Activated T-helper 2 cell treated with anti-CD3 and anti-CD28 coated beads, Interferon-gamma antibody, Interleukin-2, Interleukin-4, amounts not matched to agents 10 μg/mL and 5 μg/mL and 100 μg/mL, durations not matched to agents 14 hours and 24 hours and 36 hours (primary cell): Measurements from ENCODE around the gene METTL1. TPM values are rescaled to one million over a fixed set of nuclear protein-coding genes. Genes with fewer than 3 reads are reported as not detected.
"Not testable (repeated sequence)": the region's sequence is repeated elsewhere in the genome, so short reads cannot be mapped to it uniquely, and the experiment has no call there.

Source experiments
- DNase-seq: peaks from one replicate; pipeline ENCODE4 v3.0.0; 2021; ENCODE audit warnings: low spot score
- H3K27ac Mint-ChIP-seq: one replicate; pipeline ENCODE4 v1.8.0; 2021; ENCODE audit warnings: mixed read lengths
- H3K27me3 Mint-ChIP-seq: one replicate; pipeline ENCODE4 v1.8.0; 2021; ENCODE audit warnings: low read depth, mixed read lengths
- H3K36me3 Mint-ChIP-seq: one replicate; pipeline ENCODE4 v1.8.0; 2021; ENCODE audit warnings: low read depth, mixed read lengths
- H3K4me1 Mint-ChIP-seq: one replicate; pipeline ENCODE4 v1.8.0; 2021; ENCODE audit warnings: low read depth, mixed read lengths
- H3K4me3 Mint-ChIP-seq: one replicate; pipeline ENCODE4 v1.8.0; 2021; ENCODE audit warnings: low read depth, mild to moderate bottlenecking, moderate library complexity, mixed read lengths
- H3K9me3 Mint-ChIP-seq: one replicate; pipeline ENCODE4 v1.8.0; 2021; ENCODE audit warnings: mixed read lengths
- intact Hi-C: fragments of 100-400 bp; cut with micrococcal nuclease; formaldehyde crosslinking; loops from one replicate; pipeline ENCODE4 v1.15.1; 2023
- total RNA-seq: library from RNA; stranded (reverse); gene quantifications from 2 replicates; pipeline ENCODE4 v1.2.3, GENCODE V29; 2022

METTL1 gene
- total RNA-seq, 1 donor from 2014 or later: 61.2 TPM

DNA sequence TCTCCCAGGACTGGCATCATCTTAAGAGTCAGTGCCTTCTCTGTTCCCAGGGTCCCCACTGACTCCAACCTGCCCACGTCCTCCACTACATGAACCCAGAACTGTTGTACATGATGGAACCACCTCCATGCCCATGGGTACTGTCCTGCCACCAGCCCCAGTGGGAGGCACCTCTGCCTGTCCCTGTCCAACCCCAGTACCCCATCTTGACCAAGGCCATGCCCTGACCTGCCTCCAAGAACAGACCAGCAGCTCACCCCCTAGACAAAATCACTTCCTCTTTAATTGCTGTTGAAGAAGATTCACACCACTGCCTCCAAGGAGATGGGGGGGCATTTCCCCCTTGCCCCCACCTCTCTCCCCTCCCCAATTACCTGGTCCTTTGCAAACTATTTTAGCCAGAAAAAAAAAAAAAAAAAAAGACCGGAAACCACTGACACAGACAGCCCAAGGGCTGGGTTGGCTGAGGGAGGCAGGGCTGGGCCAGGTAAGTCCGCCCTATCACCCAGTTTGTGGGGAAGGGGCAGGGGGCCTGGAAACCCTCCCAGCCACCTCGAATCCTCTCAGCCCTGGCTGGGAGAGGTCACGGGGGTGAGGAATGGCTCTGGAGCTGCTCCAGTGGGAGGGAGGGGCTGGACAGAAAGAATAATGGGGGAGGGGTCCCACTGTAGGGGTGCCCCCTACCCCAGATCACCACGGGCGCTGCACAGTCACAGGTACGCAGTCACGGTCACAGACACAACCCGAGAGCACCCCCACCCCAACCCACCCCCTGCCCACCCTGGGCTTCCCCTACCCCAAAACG lies 46.8 kb downstream of the METTL1 start:
- DNase-seq: no peak
- H3K4me1 Mint-ChIP-seq: no peaks in the 10 kb centered on the region
- H3K27ac Mint-ChIP-seq: no peak overlapping the region
- H3K36me3 Mint-ChIP-seq: peaks cover 39% of the 10 kb centered on the region
- no peaks in the 10 kb centered on the region for H3K27me3 Mint-ChIP-seq
- intact Hi-C loops: no loop called here
- no peaks in the 10 kb centered on the region for H3K9me3 Mint-ChIP-seq
- H3K4me3 Mint-ChIP-seq: no peak overlapping the region

DNA sequence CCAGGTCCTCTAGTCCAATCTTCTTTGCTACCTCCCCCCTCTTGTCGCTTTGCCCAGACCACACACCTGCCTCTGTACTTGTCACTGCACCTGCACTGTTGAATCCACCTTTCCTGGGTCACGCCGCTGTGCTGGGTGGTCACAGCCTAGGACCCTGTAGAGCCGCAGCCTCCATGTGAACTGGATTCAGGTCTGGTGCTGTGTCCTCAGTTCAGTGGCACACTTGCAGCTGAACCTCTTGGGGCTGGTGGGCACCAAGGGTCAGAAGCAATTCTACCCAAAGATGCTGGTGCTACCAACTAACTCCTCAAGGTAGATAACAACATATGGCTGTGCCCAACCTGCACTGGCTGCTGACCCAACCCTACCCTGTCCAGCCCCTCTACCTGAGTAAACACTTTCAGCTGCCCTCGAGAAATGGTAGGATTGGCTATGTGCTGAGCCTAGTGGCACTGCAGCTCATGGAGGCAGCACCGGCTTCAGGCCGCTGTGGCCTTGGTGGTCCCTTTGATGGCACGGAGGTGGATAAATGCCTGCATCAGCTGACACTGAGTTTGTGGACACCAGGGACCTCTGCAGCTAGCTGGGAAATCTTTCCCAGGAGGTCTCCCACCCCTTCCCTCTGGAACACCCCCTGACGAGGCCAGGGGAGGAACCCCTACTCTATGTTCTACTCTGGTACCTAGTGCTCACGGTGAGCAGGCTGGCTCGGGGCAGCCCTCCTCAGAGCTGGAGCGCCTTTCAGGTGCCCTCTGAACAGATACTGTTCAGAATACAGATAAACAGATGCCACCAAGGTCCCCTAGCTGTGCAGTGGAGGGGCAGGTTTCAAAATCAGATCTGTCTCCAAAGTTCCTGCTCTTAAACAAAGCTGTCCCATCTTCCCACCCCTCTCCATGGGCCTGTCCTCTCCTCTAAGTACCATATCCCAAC lies 47.6 kb downstream of the METTL1 start:
- Mint-ChIP-seq H3K27ac (no peak overlapping the region), H3K4me3 (no peak overlapping the region), H3K9me3 (no peaks in the 10 kb centered on the region), H3K27me3 (no peaks in the 10 kb centered on the region), H3K4me1 (no peaks in the 10 kb centered on the region), H3K36me3 (peaks cover 44% of the 10 kb centered on the region)
- no peak for DNase-seq
- intact Hi-C loops: no loop called here

GRCh38 chr12:57723630-57723962 lies 48.3 kb downstream of the METTL1 start:
- H3K4me1 Mint-ChIP-seq: no peaks in the 10 kb centered on the region
- H3K36me3 Mint-ChIP-seq: peaks cover 45% of the 10 kb centered on the region
- H3K9me3 Mint-ChIP-seq: no peaks in the 10 kb centered on the region
- H3K27me3 Mint-ChIP-seq: no peaks in the 10 kb centered on the region
- no peak for DNase-seq
- intact Hi-C loops: no loop called here
- H3K4me3 Mint-ChIP-seq: no peak overlapping the region
- H3K27ac Mint-ChIP-seq: no peak overlapping the region

- Mint-ChIP-seq H3K9me3 (no peaks in the 10 kb centered on the region), H3K36me3 (peaks cover 44% of the 10 kb centered on the region), H3K27me3 (no peaks in the 10 kb centered on the region), H3K4me1 (no peaks in the 10 kb centered on the region), H3K4me3 (no peak overlapping the region), H3K27ac (no peak overlapping the region)
- intact Hi-C loops: no loop called here
- no peak for DNase-seq
Observed at GRCh38 chr12:57722716-57723629, 48.9 kb downstream of the METTL1 start.

GRCh38 chr12:57721846-57722608 lies 49.9 kb downstream of the METTL1 start:
- not testable (repeated sequence) for H3K4me3 Mint-ChIP-seq

GRCh38 chr12:57720606-57721595 lies 51.0 kb downstream of the METTL1 start:
- no peaks in the 10 kb centered on the region for H3K9me3 Mint-ChIP-seq
- intact Hi-C loops: no loop called here
- peaks cover 52% of the 10 kb centered on the region for H3K36me3 Mint-ChIP-seq
- no peaks in the 10 kb centered on the region for H3K27me3 Mint-ChIP-seq
- no peaks in the 10 kb centered on the region for H3K4me1 Mint-ChIP-seq
- DNase-seq: no peak
- no peak overlapping the region for H3K27ac Mint-ChIP-seq
- no peak overlapping the region for H3K4me3 Mint-ChIP-seq

More at GRCh38 chr12:57721846-57722608, 49.9 kb downstream of the METTL1 start:
- H3K27me3 Mint-ChIP-seq, H3K27ac Mint-ChIP-seq, intact Hi-C loops, H3K9me3 Mint-ChIP-seq, H3K4me1 Mint-ChIP-seq, DNase-seq: not testable (repeated sequence)
- peaks cover 45% of the 10 kb centered on the region for H3K36me3 Mint-ChIP-seq

- no peak for DNase-seq
- Mint-ChIP-seq H3K36me3 (peaks cover 53% of the 10 kb centered on the region), H3K4me1 (no peaks in the 10 kb centered on the region), H3K27ac (no peak overlapping the region), H3K27me3 (no peaks in the 10 kb centered on the region), H3K4me3 (no peak overlapping the region), H3K9me3 (no peaks in the 10 kb centered on the region)
- intact Hi-C loops: no loop called here
Observed at GRCh38 chr12:57719777-57720605, 51.9 kb downstream of the METTL1 start.

DNA sequence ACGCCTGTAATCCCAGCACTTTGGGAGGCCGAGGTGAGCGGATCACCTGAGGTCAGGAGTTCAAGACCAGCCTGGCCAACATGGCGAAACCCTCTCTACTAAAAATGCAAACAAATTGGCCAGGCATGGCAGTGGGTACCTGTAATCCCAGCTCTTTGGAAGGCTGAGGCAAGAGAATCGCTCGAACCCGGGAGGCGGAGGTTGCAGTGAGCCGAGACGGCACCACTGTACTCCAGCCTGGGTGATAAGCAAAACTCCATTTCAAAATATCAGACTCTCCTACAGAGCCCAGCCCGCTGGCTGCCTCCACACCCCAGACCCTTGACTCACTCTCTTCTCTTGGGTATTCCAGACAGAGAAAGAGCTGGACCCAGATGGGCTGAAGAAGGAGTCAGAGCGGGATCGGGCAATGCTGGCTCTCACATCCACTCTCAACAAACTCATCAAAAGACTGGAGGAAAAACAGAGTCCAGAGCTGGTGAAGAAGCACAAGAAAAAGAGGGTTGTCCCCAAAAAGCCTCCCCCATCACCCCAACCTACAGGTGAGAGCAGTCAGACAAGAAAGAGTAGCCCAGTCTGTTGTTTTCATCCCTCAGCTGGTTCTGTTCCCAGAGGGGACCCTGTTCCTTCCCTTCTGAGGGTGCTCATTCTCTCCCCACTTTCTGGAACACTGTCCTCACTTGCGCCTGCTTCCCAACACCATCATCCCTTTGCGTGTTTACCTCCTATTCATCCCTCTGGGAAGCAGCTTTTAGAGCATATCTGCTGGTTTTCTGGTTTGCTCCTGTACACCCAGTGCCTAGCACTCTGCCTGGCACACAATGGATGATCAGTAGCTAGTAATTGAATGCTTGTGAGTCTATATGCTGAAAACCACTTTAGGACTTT lies 53.0 kb downstream of the METTL1 start:
- Mint-ChIP-seq H3K4me1 (no peaks in the 10 kb centered on the region), H3K36me3 (peaks cover 50% of the 10 kb centered on the region), H3K4me3 (no peak overlapping the region), H3K27me3 (no peaks in the 10 kb centered on the region), H3K9me3 (no peaks in the 10 kb centered on the region), H3K27ac (no peak overlapping the region)
- DNase-seq: no peak
- intact Hi-C loops: no loop called here
